NB4 (cell line): ENCODE measurements around the gene PIRT.

Experiments
- TF ChIP-seq, protein P1 (sequence below): IDR thresholded peaks from 2 replicates; pipeline ENCODE4 v1.6.1; 2011; ENCODE audit warnings: low read depth, low read length
- TF ChIP-seq, protein P2 (sequence below): IDR thresholded peaks from one replicate; pipeline ENCODE4 v1.5.1; 2012; ENCODE audit warnings: low read depth, low read length

DNA sequence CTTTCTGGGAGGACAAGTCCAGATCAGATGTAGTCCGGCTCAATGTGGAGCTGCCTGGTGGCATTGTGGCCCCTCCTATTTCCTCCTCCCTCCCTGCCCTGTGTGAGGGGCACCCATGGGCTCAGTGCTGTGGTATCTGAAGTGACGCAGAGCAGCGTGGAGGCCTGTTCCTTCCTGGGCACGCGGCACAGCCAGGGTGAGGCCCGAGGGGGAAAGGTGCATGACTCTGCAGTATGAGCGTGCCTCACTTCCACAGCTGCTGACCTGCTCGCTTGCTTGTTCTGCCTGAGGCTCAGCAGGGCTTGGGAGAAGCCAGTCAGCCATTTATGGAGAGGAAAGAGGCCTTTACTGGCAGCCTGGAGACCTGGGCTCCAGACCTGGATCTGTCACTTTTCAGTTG is 45.7 kb downstream of the PIRT start:
- TF ChIP-seq, protein P1, sequence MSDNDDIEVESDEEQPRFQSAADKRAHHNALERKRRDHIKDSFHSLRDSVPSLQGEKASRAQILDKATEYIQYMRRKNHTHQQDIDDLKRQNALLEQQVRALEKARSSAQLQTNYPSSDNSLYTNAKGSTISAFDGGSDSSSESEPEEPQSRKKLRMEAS: no peak
- TF ChIP-seq, protein P2, sequence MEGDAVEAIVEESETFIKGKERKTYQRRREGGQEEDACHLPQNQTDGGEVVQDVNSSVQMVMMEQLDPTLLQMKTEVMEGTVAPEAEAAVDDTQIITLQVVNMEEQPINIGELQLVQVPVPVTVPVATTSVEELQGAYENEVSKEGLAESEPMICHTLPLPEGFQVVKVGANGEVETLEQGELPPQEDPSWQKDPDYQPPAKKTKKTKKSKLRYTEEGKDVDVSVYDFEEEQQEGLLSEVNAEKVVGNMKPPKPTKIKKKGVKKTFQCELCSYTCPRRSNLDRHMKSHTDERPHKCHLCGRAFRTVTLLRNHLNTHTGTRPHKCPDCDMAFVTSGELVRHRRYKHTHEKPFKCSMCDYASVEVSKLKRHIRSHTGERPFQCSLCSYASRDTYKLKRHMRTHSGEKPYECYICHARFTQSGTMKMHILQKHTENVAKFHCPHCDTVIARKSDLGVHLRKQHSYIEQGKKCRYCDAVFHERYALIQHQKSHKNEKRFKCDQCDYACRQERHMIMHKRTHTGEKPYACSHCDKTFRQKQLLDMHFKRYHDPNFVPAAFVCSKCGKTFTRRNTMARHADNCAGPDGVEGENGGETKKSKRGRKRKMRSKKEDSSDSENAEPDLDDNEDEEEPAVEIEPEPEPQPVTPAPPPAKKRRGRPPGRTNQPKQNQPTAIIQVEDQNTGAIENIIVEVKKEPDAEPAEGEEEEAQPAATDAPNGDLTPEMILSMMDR: no peak
